ENCODE data around the gene PDLIM4. TPM values are rescaled to one million over a fixed set of nuclear protein-coding genes. Genes with fewer than 3 reads are reported as not detected.

PDLIM4 gene
- polyA plus RNA-seq, 4 donors, result 2.5 to 15.0 (median 10.1) TPM

- no peak for DNase-seq
- FAIRE-seq, result no peak
- Histone ChIP-seq H3K27ac (ENCODE audit: low read depth in 1 of 3, low read length in 2 of 3) (peak overlapping the region; percentile 27 to 90 (median 74)), H3K27me3 (ENCODE audit: control insufficient read depth in 3 of 3, insufficient read depth in 3 of 3, low read length in 3 of 3) (no peaks in the 10 kb centered on the region), H3K9me3 (ENCODE audit: control insufficient read depth in 2 of 2, insufficient read depth in 1 of 2, low read depth in 1 of 2, low read length in 1 of 2) (no peaks in the 10 kb centered on the region), H3K4me1 (ENCODE audit: control insufficient read depth in 3 of 3, insufficient read depth in 2 of 3, low read depth in 1 of 3, low read length in 2 of 3) (peaks cover 0 to 63% (median 11%) of the 10 kb centered on the region in 3 donors), H3K4me3 (ENCODE audit: low read depth in 1 of 3, low read length in 3 of 3) (no peak overlapping the region), H3K36me3 (ENCODE audit: control insufficient read depth in 3 of 3, insufficient read depth in 2 of 3, low read depth in 1 of 3, low read length in 3 of 3) (peaks cover 0 to 3% (median 0%) of the 10 kb centered on the region in 3 donors)
- WGBS, 3 donors, result 55 to 88% (median 78%) methylated on average over 6 of the region's 6 CpGs
Measured at GRCh38 chr5:132277256-132277655, 19.8 kb downstream of the PDLIM4 start.

GRCh38 chr5:132277971-132278853 lies 20.7 kb downstream of the PDLIM4 start:
- DNase-seq, result peak; percentile 94 to 95
- no peaks in the 10 kb centered on the region for H3K36me3 ChIP-seq (ENCODE audit: control insufficient read depth in 3 of 3, insufficient read depth in 2 of 3, low read depth in 1 of 3, low read length in 3 of 3)
- H3K9me3 ChIP-seq (ENCODE audit: control insufficient read depth in 2 of 2, insufficient read depth in 1 of 2, low read depth in 1 of 2, low read length in 1 of 2), result no peaks in the 10 kb centered on the region
- WGBS, 3 donors, result 39 to 65% (median 55%) methylated on average over 6 of the region's 6 CpGs
- H3K27ac ChIP-seq (ENCODE audit: low read depth in 1 of 3, low read length in 2 of 3), result peak overlapping the region; percentile 72 to 90 (median 73)
- no peaks in the 10 kb centered on the region for H3K27me3 ChIP-seq (ENCODE audit: control insufficient read depth in 3 of 3, insufficient read depth in 3 of 3, low read length in 3 of 3)
- no peak for FAIRE-seq
- peaks cover 0 to 55% (median 11%) of the 10 kb centered on the region in 3 donors for H3K4me1 ChIP-seq (ENCODE audit: control insufficient read depth in 3 of 3, insufficient read depth in 2 of 3, low read depth in 1 of 3, low read length in 2 of 3)
- H3K4me3 ChIP-seq (ENCODE audit: low read depth in 1 of 3, low read length in 3 of 3), result no peak overlapping the region

- Histone ChIP-seq H3K4me1 (ENCODE audit: control insufficient read depth in 3 of 3, insufficient read depth in 2 of 3, low read depth in 1 of 3, low read length in 2 of 3) (peaks cover 0 to 39% (median 11%) of the 10 kb centered on the region in 3 donors), H3K4me3 (ENCODE audit: low read depth in 1 of 3, low read length in 3 of 3) (no peak overlapping the region), H3K27ac (ENCODE audit: low read depth in 1 of 3, low read length in 2 of 3) (peak overlapping the region in 1 of 3 donors; percentile 90), H3K9me3 (ENCODE audit: control insufficient read depth in 2 of 2, insufficient read depth in 1 of 2, low read depth in 1 of 2, low read length in 1 of 2) (no peaks in the 10 kb centered on the region), H3K36me3 (ENCODE audit: control insufficient read depth in 3 of 3, insufficient read depth in 2 of 3, low read depth in 1 of 3, low read length in 3 of 3) (no peaks in the 10 kb centered on the region), H3K27me3 (ENCODE audit: control insufficient read depth in 3 of 3, insufficient read depth in 3 of 3, low read length in 3 of 3) (no peaks in the 10 kb centered on the region)
- FAIRE-seq (no peak), DNase-seq (no peak)
- WGBS, 3 donors, result 80 to 93% (median 83%) methylated on average over 3 of the region's 3 CpGs
Measured at GRCh38 chr5:132279801-132280200, 22.3 kb downstream of the PDLIM4 start.

GRCh38 chr5:132280371-132281240 lies 23.1 kb downstream of the PDLIM4 start:
- Histone ChIP-seq H3K36me3 (ENCODE audit: control insufficient read depth in 3 of 3, insufficient read depth in 2 of 3, low read depth in 1 of 3, low read length in 3 of 3) (no peaks in the 10 kb centered on the region), H3K9me3 (ENCODE audit: control insufficient read depth in 2 of 2, insufficient read depth in 1 of 2, low read depth in 1 of 2, low read length in 1 of 2) (no peaks in the 10 kb centered on the region), H3K4me1 (ENCODE audit: control insufficient read depth in 3 of 3, insufficient read depth in 2 of 3, low read depth in 1 of 3, low read length in 2 of 3) (peaks cover 0 to 38% (median 11%) of the 10 kb centered on the region in 3 donors), H3K27ac (ENCODE audit: low read depth in 1 of 3, low read length in 2 of 3) (peak overlapping the region in 1 of 3 donors; percentile 90), H3K4me3 (ENCODE audit: low read depth in 1 of 3, low read length in 3 of 3) (no peak overlapping the region), H3K27me3 (ENCODE audit: control insufficient read depth in 3 of 3, insufficient read depth in 3 of 3, low read length in 3 of 3) (no peaks in the 10 kb centered on the region)
- no peak for FAIRE-seq
- DNase-seq, result no peak
- WGBS, 3 donors, result 83 to 91% (median 88%) methylated on average over 5 of the region's 5 CpGs

- H3K27ac ChIP-seq (ENCODE audit: low read depth in 1 of 3, low read length in 2 of 3), result no peak overlapping the region
- 81 to 89% (median 84%) methylated on average over 9 of the region's 9 CpGs for WGBS, 3 donors
- no peaks in the 10 kb centered on the region for H3K36me3 ChIP-seq (ENCODE audit: control insufficient read depth in 3 of 3, insufficient read depth in 2 of 3, low read depth in 1 of 3, low read length in 3 of 3)
- H3K9me3 ChIP-seq (ENCODE audit: control insufficient read depth in 2 of 2, insufficient read depth in 1 of 2, low read depth in 1 of 2, low read length in 1 of 2), result no peaks in the 10 kb centered on the region
- no peaks in the 10 kb centered on the region for H3K27me3 ChIP-seq (ENCODE audit: control insufficient read depth in 3 of 3, insufficient read depth in 3 of 3, low read length in 3 of 3)
- FAIRE-seq (no peak), DNase-seq (no peak)
- H3K4me1 ChIP-seq (ENCODE audit: control insufficient read depth in 3 of 3, insufficient read depth in 2 of 3, low read depth in 1 of 3, low read length in 2 of 3), result peaks cover 0 to 33% (median 9%) of the 10 kb centered on the region in 3 donors
- no peak overlapping the region for H3K4me3 ChIP-seq (ENCODE audit: low read depth in 1 of 3, low read length in 3 of 3)
Measured at GRCh38 chr5:132281856-132282614, 24.5 kb downstream of the PDLIM4 start.

- no peak overlapping the region for H3K4me3 ChIP-seq (ENCODE audit: low read depth in 1 of 3, low read length in 3 of 3)
- H3K4me1 ChIP-seq (ENCODE audit: control insufficient read depth in 3 of 3, insufficient read depth in 2 of 3, low read depth in 1 of 3, low read length in 2 of 3), result peaks cover 0 to 21% (median 5%) of the 10 kb centered on the region in 3 donors
- no peak overlapping the region for H3K27ac ChIP-seq (ENCODE audit: low read depth in 1 of 3, low read length in 2 of 3)
- WGBS, 3 donors, result 29 to 46% (median 36%) methylated on average over 5 of the region's 5 CpGs
- FAIRE-seq (no peak), DNase-seq (peak in 1 of 2 donors; percentile 57)
- H3K27me3 ChIP-seq (ENCODE audit: control insufficient read depth in 3 of 3, insufficient read depth in 3 of 3, low read length in 3 of 3), result no peaks in the 10 kb centered on the region
- H3K36me3 ChIP-seq (ENCODE audit: control insufficient read depth in 3 of 3, insufficient read depth in 2 of 3, low read depth in 1 of 3, low read length in 3 of 3), result no peaks in the 10 kb centered on the region
- H3K9me3 ChIP-seq (ENCODE audit: control insufficient read depth in 2 of 2, insufficient read depth in 1 of 2, low read depth in 1 of 2, low read length in 1 of 2), result no peaks in the 10 kb centered on the region
Measured at GRCh38 chr5:132283423-132284043, 26.0 kb downstream of the PDLIM4 start.

- FAIRE-seq (no peak), DNase-seq (peak in 1 of 2 donors; percentile 16)
- no peaks in the 10 kb centered on the region for H3K36me3 ChIP-seq (ENCODE audit: control insufficient read depth in 3 of 3, insufficient read depth in 2 of 3, low read depth in 1 of 3, low read length in 3 of 3)
- no peaks in the 10 kb centered on the region for H3K9me3 ChIP-seq (ENCODE audit: control insufficient read depth in 2 of 2, insufficient read depth in 1 of 2, low read depth in 1 of 2, low read length in 1 of 2)
- 75 to 86% (median 79%) methylated on average over 3 of the region's 3 CpGs for WGBS, 3 donors
- H3K27ac ChIP-seq (ENCODE audit: low read depth in 1 of 3, low read length in 2 of 3), result no peak overlapping the region
- no peak overlapping the region for H3K4me3 ChIP-seq (ENCODE audit: low read depth in 1 of 3, low read length in 3 of 3)
- peaks cover 0 to 12% (median 0%) of the 10 kb centered on the region in 3 donors for H3K4me1 ChIP-seq (ENCODE audit: control insufficient read depth in 3 of 3, insufficient read depth in 2 of 3, low read depth in 1 of 3, low read length in 2 of 3)
- H3K27me3 ChIP-seq (ENCODE audit: control insufficient read depth in 3 of 3, insufficient read depth in 3 of 3, low read length in 3 of 3), result no peaks in the 10 kb centered on the region
Measured at GRCh38 chr5:132289097-132289496, 31.6 kb downstream of the PDLIM4 start.
